Right kidney (tissue), 1 donor: ENCODE data around the gene CLIC1.
"Not testable (repeated sequence)": the region's sequence is repeated elsewhere in the genome, so short reads cannot be mapped to it uniquely, and the experiment has no call there.

Source experiments
- DNase-seq: peaks from one replicate; pipeline ENCODE4 v3.0.0-alpha.2; 2016

The CLIC1 gene

GRCh38 chr6:31723245-31723979 lies 12.9 kb downstream of the CLIC1 start, which contains the start of gene MPIG6B:
Gene MPIG6B (plus strand): TSS chr6:31723373. CDS start chr6:31723384, 11 bp downstream.
- DNase-seq: no peak

DNA sequence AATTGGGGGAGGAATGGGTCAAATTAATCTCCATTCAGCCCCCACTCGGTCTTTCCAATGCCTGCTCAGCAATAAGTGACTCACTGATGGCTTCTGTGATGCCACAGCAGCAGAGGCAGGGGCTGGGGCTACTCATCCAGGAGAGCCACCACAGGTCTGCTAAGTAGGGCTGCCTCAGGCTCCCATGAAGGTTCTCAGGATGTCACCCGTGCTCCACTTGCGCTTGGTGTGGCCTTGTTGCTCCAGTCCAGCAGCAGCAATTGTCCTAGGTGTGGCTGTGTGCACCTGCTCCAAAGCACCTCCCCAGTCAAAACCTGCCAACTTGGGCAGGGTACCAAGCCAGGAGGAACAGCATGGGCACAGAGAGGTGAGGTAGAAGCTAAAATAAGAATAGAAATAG lies 14.2 kb downstream of the CLIC1 start:
- no peak for DNase-seq

- no peak for DNase-seq
Observed at GRCh38 chr6:31721351-31722020, 14.8 kb downstream of the CLIC1 start, which contains the start of gene LY6G6C. Gene LY6G6C (minus strand): TSS chr6:31721746. CDS start chr6:31721679, 67 bp downstream.

- DNase-seq: no peak
Observed at GRCh38 chr6:31720196-31720770, 16.0 kb downstream of the CLIC1 start.

GRCh38 chr6:31719001-31719400 lies 17.3 kb downstream of the CLIC1 start:
- DNase-seq: no peak

GRCh38 chr6:31718265-31718664 lies 18.1 kb downstream of the CLIC1 start:
- DNase-seq: no peak

- DNase-seq: no peak
Observed at GRCh38 chr6:31717499-31718222, 18.7 kb downstream of the CLIC1 start.

DNA sequence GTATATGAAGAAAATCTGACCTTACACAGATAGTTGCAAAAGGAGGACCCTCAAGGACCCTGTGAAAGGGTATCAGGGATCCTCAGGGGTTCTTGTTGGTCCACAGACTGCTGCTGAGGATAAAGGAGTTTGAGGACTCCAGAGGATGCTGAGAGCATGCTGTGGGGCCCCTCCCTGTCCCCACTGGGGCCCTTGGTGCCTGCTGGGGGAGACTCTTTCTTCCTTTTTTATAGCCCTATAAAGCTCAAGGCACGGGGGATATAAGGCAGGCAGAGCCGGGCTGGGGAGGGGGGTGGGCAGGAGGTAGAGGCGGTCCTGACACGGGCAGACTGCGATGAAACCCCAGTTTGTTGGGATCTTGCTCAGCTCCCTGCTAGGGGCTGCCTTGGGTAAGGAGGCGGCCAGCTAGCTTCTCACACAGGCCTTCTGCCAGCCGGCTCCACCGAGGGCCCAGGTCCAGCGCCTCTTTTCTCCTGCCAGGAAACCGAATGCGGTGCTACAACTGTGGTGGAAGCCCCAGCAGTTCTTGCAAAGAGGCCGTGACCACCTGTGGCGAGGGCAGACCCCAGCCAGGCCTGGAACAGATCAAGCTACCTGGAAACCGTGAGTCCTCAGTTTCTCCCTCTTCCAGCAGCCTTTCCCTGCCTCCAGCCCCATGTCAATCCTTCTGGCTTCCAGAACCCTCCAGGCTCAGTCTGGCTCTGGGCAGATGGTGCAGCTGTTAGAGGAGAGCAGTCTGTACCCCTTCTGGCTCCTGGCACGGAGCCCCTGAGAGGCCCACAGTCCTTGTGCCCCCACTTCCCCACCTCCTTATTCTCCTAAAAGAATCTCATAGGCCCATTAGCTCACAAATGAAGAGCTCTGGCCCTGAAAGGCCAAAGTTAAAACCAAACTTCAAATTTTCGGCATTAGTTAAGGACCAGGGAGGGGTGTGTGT lies 21.0 kb downstream of the CLIC1 start, which contains the start of gene LY6G6D:
Gene LY6G6D (plus strand): TSS at position 327 of the 937 bp plus-strand sequence. CDS start 8 bp downstream, at position 335.
- DNase-seq: no peak

DNA sequence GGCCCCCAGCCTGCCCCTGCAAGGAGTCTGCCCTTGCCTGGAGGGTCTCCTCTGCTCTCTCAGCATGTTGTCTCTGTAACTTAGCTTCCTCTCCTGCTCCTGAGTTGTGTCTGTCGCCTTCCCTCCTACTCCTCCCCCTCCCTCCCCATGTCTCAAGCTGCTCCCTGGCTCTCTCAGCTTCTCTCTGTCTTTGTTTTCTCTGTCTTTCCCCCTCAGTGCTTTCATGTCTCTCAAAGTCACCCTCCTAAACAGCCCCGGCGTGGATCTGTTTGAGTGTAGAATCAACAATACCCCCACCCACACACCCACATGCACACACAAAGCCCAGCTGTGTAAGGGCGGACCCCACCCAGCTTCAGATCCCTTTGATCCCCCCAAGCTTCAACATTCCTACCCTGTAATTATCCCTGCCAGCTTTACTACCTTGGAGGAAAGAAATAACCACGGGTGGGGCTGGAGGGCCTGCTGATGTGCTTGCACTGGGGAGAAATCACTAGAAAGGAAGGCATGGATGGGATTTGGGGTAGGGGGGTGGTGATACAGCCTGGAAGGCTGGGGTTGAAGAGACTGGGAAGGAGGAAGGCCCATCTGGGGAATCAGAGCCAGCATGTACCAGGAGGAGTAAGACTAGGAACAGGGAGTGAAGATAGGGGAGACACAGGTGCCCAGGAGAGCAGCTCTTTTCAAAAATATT lies 22.2 kb downstream of the CLIC1 start:
- DNase-seq: peak; percentile 63

GRCh38 chr6:31713465-31713864 lies 22.9 kb downstream of the CLIC1 start:
- DNase-seq: no peak

DNA sequence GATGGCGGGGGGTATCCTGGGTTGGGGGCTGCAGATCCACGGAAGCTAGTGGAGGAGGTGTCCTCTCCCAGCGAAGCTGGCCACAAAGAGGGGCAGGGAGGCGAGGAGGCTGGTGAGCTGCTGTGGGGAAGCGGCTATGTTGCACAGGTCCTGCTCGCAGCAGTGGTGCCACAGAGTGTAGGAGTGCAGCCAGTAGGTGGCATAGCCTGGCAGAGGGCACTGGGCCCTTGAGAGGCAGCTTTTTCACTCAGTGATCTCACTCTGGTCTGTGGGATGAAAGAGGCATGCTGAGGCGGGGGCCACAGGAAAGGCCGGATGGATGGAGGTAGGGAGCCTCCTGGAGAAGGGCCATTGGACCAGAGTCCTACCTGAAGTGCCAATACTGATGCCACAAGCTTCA lies 24.0 kb downstream of the CLIC1 start:
- no peak for DNase-seq

GRCh38 chr6:31711233-31711632 lies 25.1 kb downstream of the CLIC1 start:
- DNase-seq: no peak

GRCh38 chr6:31710523-31711219 lies 25.7 kb downstream of the CLIC1 start:
- DNase-seq: no peak

DNA sequence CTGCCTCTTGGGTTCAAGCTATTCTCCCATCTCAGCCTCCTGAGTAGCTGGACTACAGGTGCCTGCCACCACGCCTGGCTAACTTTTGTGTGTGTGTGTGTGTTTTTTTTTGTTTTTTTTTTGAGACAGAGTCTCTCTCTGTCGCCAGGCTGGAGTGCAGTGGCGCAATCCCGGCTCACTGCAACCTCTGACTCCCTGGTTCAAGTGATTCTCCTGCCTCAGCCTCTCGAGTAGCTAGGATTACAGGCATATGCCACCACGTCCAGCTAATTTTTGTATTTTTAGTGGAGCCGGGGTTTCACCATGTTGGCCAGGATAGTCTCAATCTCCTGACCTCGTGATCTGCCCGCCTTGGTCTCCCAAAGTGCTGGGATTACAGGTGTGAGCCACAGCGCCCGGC lies 27.2 kb downstream of the CLIC1 start:
- not testable (repeated sequence) for DNase-seq

DNA sequence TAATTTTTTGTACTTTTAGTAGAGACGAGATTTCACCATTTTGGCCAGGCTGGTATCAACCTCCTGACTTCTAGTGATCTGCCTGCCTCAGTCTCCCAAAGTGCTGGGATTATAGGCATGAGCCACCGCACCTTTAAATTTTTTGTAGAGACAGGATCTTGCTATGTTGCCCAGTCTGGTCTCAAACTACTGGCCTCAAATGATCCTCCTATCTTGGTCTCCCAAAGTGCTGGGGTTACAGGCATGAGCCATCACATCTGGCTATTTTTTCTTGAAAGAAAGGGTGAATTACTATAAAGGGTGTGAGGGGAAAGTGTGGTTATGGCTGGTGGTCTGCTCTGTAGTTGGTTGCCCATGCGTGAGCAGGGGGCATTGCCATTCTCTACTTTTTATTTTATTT lies 28.1 kb downstream of the CLIC1 start:
- no peak for DNase-seq

DNA sequence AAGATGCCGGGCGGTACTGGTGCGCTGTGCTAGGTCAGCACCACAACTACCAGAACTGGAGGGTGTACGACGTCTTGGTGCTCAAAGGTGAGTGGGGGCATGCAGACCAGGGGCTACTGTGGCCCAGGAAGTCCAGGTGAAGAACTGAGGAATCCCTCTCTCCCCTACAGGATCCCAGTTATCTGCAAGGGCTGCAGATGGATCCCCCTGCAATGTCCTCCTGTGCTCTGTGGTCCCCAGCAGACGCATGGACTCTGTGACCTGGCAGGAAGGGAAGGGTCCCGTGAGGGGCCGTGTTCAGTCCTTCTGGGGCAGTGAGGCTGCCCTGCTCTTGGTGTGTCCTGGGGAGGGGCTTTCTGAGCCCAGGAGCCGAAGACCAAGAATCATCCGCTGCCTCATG lies 28.6 kb downstream of the CLIC1 start:
- DNase-seq: no peak

- DNase-seq: no peak
Observed at GRCh38 chr6:31706599-31706998, 29.7 kb downstream of the CLIC1 start, which contains the start of gene LY6G6F. Gene LY6G6F (plus strand): TSS chr6:31706866. CDS start chr6:31706907, 41 bp downstream.

DNA sequence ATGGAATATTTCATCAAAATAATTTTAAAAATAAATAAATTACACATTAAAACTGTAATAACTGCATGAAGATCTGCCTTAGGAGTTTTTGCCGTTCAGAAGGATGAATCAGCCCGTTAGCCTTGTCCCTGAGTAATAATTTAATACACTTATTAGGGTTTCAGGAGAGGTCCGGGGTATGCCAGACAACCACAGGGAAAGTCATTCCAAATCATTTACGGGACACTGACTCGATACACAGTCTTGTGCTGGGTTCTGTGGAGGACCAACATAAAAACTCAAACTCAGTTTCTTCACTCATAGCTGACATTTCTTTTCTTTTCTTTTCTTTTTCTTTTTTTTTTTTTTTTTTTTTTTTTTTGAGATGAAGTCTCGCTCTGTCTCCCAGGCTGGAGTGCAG lies 30.4 kb downstream of the CLIC1 start:
- DNase-seq: no peak

DNA sequence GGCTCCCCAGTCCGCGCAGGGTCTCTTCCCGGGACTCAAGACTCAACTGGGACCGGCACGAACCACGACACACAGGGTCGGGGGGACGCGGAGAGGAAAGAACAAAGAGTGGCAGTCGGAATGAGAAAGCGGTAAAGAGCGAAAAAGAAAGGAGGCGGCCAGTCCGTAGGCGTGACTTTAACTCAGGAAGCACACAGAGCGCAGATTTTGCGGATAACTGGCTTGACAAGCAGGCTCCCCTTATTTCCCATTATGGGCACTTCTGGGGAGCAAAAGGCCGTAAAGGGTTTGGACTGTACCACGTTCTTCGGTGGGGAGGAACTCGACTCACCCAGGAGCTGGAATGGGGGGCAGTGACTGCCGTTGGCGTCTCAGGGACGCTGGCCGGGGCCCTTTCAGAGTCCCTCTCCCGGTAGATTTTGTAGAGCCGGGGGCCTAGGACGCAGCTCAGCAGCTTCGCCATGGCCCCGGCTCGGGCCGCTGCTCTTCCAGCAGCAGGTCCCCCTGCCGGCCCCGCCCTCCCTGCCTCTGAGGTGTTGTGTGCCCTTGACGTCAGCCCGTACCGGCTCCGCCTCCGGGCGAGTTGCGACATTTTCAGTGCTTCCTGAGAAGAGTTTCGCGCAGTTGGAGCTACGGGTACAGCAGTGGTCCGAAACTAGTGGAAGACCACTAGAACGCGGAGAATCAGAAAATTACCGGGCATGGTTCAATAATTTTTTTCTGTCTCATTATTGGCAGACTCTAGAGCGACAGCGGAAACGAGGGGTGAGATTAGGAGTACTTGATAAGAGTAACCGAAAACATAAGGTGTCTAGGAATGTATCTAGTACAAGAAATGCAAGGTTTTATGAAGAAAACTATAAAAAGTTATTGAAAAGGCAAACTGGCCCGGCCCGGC lies 33.3 kb downstream of the CLIC1 start, which contains the start of gene ABHD16A:
Gene ABHD16A (minus strand): TSS at position 506 of the 898 bp plus-strand sequence. CDS start 43 bp downstream, at position 463.
- peak; percentile 99 for DNase-seq
